HepG2 (cell line): Measurements from ENCODE around the gene TM4SF1. TPM values are rescaled to one million over a fixed set of nuclear protein-coding genes. Genes with fewer than 3 reads are reported as not detected.

Experiments
- ADNP ChIP-seq: sonication (generic); formaldehyde crosslinking; IDR thresholded peaks from 2 replicates; pipeline ENCODE4 v1.4.0; 2020; ENCODE audit warnings: missing genetic modification reagents
- BCL6 ChIP-seq: IDR thresholded peaks from 2 replicates; pipeline ENCODE4 v1.6.1; 2016; ENCODE audit warnings: missing genetic modification reagents, missing compliant biosample characterization
- CAMTA2 ChIP-seq: sonication (generic); formaldehyde crosslinking; IDR thresholded peaks from 2 replicates; pipeline ENCODE4 v1.4.0; 2020; ENCODE audit warnings: mild to moderate bottlenecking, missing genetic modification reagents, borderline replicate concordance
- CC2D1A ChIP-seq: sonication (generic); formaldehyde crosslinking; IDR thresholded peaks from 2 replicates; pipeline ENCODE4 v1.8.1; 2023; ENCODE audit warnings: mild to moderate bottlenecking, missing genetic modification reagents
- GPBP1L1 ChIP-seq: sonication (generic); formaldehyde crosslinking; IDR thresholded peaks from 2 replicates; pipeline ENCODE4 v1.5.0; 2020; ENCODE audit warnings: mild to moderate bottlenecking, missing genetic modification reagents
- HIVEP1 ChIP-seq: sonication (generic); formaldehyde crosslinking; IDR thresholded peaks from 2 replicates; pipeline ENCODE4 v1.4.0; 2020; ENCODE audit warnings: mild to moderate bottlenecking, missing genetic modification reagents
- IRF2 ChIP-seq: IDR thresholded peaks from 2 replicates; pipeline ENCODE4 v1.6.1; 2018; ENCODE audit warnings: missing genetic modification reagents, missing compliant biosample characterization
- KAT2B ChIP-seq: fragments of 150-350 bp; IDR thresholded peaks from 2 replicates; pipeline ENCODE4 v1.6.1; 2014; ENCODE audit warnings: low read depth, low read length, borderline replicate concordance
- KDM4B ChIP-seq: sonication (generic); formaldehyde crosslinking; IDR thresholded peaks from 2 replicates; pipeline ENCODE4 v1.4.0; 2020; ENCODE audit warnings: missing genetic modification reagents
- MEF2D ChIP-seq: sonication (generic); formaldehyde crosslinking; IDR thresholded peaks from 2 replicates; pipeline ENCODE4 v1.5.1; 2020; ENCODE audit warnings: mild to moderate bottlenecking, missing genetic modification reagents
- REL ChIP-seq: sonication (generic); formaldehyde crosslinking; conservative IDR thresholded peaks from 2 replicates; pipeline ENCODE4 v1.8.0; 2022; ENCODE audit warnings: mild to moderate bottlenecking, missing genetic modification reagents, moderate library complexity
- SALL1 ChIP-seq: sonication (generic); formaldehyde crosslinking; IDR thresholded peaks from 2 replicates; pipeline ENCODE4 v1.8.0; 2022; ENCODE audit warnings: mild to moderate bottlenecking, missing genetic modification reagents
- SIX1 ChIP-seq: sonication (generic); formaldehyde crosslinking; IDR thresholded peaks from 2 replicates; pipeline ENCODE4 v1.4.0; 2020; ENCODE audit warnings: missing genetic modification reagents, borderline replicate concordance
- THYN1 ChIP-seq: sonication (generic); formaldehyde crosslinking; IDR thresholded peaks from 2 replicates; pipeline ENCODE4 v1.8.1; 2023; ENCODE audit warnings: low read depth, mild to moderate bottlenecking, moderate library complexity, missing genetic modification reagents, borderline replicate concordance
- ZBTB21 ChIP-seq: sonication (generic); formaldehyde crosslinking; IDR thresholded peaks from 2 replicates; pipeline ENCODE4 v1.4.0; 2020; ENCODE audit warnings: missing genetic modification reagents
- ZFX ChIP-seq: sonication (generic); formaldehyde crosslinking; IDR thresholded peaks from 2 replicates; pipeline ENCODE4 v1.4.0; 2020; ENCODE audit warnings: mild to moderate bottlenecking, low read depth, missing genetic modification reagents, moderate library complexity
- ZNF160 ChIP-seq: sonication (generic); formaldehyde crosslinking; IDR thresholded peaks from 2 replicates; pipeline ENCODE4 v1.8.0; 2022; ENCODE audit warnings: mild to moderate bottlenecking, inconsistent platforms, missing genetic modification reagents
- ZNF234 ChIP-seq: sonication (generic); formaldehyde crosslinking; conservative IDR thresholded peaks from 2 replicates; pipeline ENCODE4 v1.5.1; 2020; ENCODE audit warnings: mild to moderate bottlenecking, missing genetic modification reagents
- ZNF354B ChIP-seq: sonication (generic); formaldehyde crosslinking; IDR thresholded peaks from 2 replicates; pipeline ENCODE4 v1.8.0; 2022; ENCODE audit warnings: mild to moderate bottlenecking, missing genetic modification reagents
- ZNF652 ChIP-seq: IDR thresholded peaks from 2 replicates; pipeline ENCODE4 v1.6.1; 2016; ENCODE audit warnings: low read depth, borderline replicate concordance
- ZNF7 ChIP-seq: IDR thresholded peaks from 2 replicates; pipeline ENCODE4 v1.6.1; 2016; ENCODE audit warnings: missing biosample characterization, missing genetic modification reagents
- polyA plus RNA-seq, 8 experiments: library from polyadenylated mRNA; depleted of rRNA in 3 of 8; stranded (reverse) in 7 of 8; unstranded in 1 of 8; fragments of >200 nt; fragmentation: Illumina TruSeq in 4 of 8; extraction: Trizol in 4 of 8; gene quantifications; 2 replicates each; pipeline versions ENCODE4 v1.2.1 to v1.2.3, GENCODE V29; 2011 to 2016; ENCODE audit warnings: low read depth in 4 of 8, missing spikeins in 1 of 8, mixed read lengths in 1 of 8; ENCODE audit not compliant: insufficient read depth in 1 of 8
- total RNA-seq, 5 experiments: library from RNA; depleted of rRNA; stranded (reverse); fragments of >200 nt; fragmentation: Illumina TruSeq; extraction: Trizol; gene quantifications; 2 replicates each; pipeline ENCODE4 v1.2.3, GENCODE V29; 2016; ENCODE audit warnings: low read depth in 1 of 5
- TF ChIP-seq, protein P1 (sequence below): sonication (generic); formaldehyde crosslinking; IDR thresholded peaks from 2 replicates; pipeline ENCODE4 v1.4.0; 2020; ENCODE audit warnings: mild to moderate bottlenecking, missing genetic modification reagents
- TF ChIP-seq, protein P2 (sequence below): IDR thresholded peaks from 2 replicates; pipeline ENCODE4 v1.4.0; 2020; ENCODE audit warnings: mild to moderate bottlenecking, missing genetic modification reagents

The TM4SF1 gene
- total and polyA plus RNA-seq, 2 of the 13 experiments (the other 11 are each of a cell fraction or from before 2014, with no cell fraction given): 431 to 1,359 TPM

- no peak for TF ChIP-seq GPBP1L1
- TF ChIP-seq, protein P1, sequence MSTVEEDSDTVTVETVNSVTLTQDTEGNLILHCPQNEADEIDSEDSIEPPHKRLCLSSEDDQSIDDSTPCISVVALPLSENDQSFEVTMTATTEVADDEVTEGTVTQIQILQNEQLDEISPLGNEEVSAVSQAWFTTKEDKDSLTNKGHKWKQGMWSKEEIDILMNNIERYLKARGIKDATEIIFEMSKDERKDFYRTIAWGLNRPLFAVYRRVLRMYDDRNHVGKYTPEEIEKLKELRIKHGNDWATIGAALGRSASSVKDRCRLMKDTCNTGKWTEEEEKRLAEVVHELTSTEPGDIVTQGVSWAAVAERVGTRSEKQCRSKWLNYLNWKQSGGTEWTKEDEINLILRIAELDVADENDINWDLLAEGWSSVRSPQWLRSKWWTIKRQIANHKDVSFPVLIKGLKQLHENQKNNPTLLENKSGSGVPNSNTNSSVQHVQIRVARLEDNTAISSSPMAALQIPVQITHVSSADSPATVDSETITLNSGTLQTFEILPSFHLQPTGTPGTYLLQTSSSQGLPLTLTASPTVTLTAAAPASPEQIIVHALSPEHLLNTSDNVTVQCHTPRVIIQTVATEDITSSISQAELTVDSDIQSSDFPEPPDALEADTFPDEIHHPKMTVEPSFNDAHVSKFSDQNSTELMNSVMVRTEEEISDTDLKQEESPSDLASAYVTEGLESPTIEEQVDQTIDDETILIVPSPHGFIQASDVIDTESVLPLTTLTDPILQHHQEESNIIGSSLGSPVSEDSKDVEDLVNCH (CRISPR knock-in tag): no peak
- TF ChIP-seq BCL6: peak; percentile 98
- no peak for TF ChIP-seq KDM4B (CRISPR knock-in tag)
- no peak for TF ChIP-seq ZBTB21 (CRISPR knock-in tag)
- no peak for TF ChIP-seq CAMTA2 (CRISPR knock-in tag)
- no peak for TF ChIP-seq REL
- TF ChIP-seq CC2D1A: no peak
- TF ChIP-seq KAT2B: no peak
- TF ChIP-seq ADNP (CRISPR knock-in tag): no peak
- no peak for TF ChIP-seq ZNF7 (CRISPR knock-in tag)
- TF ChIP-seq ZNF354B (CRISPR knock-in tag): no peak
- peak; percentile 57; the same call in 1 of the 2 replicates for TF ChIP-seq ZFX (CRISPR knock-in tag)
- peak; percentile 12; the same call in 1 of the 2 replicates for TF ChIP-seq SIX1 (CRISPR knock-in tag)
- TF ChIP-seq, protein P2, sequence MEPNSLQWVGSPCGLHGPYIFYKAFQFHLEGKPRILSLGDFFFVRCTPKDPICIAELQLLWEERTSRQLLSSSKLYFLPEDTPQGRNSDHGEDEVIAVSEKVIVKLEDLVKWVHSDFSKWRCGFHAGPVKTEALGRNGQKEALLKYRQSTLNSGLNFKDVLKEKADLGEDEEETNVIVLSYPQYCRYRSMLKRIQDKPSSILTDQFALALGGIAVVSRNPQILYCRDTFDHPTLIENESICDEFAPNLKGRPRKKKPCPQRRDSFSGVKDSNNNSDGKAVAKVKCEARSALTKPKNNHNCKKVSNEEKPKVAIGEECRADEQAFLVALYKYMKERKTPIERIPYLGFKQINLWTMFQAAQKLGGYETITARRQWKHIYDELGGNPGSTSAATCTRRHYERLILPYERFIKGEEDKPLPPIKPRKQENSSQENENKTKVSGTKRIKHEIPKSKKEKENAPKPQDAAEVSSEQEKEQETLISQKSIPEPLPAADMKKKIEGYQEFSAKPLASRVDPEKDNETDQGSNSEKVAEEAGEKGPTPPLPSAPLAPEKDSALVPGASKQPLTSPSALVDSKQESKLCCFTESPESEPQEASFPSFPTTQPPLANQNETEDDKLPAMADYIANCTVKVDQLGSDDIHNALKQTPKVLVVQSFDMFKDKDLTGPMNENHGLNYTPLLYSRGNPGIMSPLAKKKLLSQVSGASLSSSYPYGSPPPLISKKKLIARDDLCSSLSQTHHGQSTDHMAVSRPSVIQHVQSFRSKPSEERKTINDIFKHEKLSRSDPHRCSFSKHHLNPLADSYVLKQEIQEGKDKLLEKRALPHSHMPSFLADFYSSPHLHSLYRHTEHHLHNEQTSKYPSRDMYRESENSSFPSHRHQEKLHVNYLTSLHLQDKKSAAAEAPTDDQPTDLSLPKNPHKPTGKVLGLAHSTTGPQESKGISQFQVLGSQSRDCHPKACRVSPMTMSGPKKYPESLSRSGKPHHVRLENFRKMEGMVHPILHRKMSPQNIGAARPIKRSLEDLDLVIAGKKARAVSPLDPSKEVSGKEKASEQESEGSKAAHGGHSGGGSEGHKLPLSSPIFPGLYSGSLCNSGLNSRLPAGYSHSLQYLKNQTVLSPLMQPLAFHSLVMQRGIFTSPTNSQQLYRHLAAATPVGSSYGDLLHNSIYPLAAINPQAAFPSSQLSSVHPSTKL (CRISPR knock-in tag): peak; percentile 79; the same call in 1 of the 2 replicates
- peak; percentile 77; the same call in 1 of the 2 replicates for TF ChIP-seq ZNF160 (CRISPR knock-in tag)
- no peak for TF ChIP-seq ZNF652 (CRISPR knock-in tag)
- peak; percentile 28; the same call in 1 of the 2 replicates for TF ChIP-seq HIVEP1 (CRISPR knock-in tag)
- TF ChIP-seq ZNF234: no peak
- peak; percentile 65; the same call in 1 of the 2 replicates for TF ChIP-seq IRF2 (CRISPR knock-in tag)
- TF ChIP-seq THYN1: no peak
- peak; percentile 93 for TF ChIP-seq SALL1
- TF ChIP-seq MEF2D (CRISPR knock-in tag): no peak
Observed at GRCh38 chr3:149377408-149378364, at the start of gene TM4SF1 (continued).
